GM12878 (cell line): ENCODE results near the gene KRTAP10-2. TPM values are rescaled to one million over a fixed set of nuclear protein-coding genes. Genes with fewer than 3 reads are reported as not detected.

Experiments
- ATAC-seq: fragments of 200-7000 bp; cut with Tn5 transposase; 3 replicates; pipeline ENCODE4 v1.9.1; 2020; ENCODE audit warnings: mild to moderate bottlenecking, moderate library complexity
- BruUV-seq: library from RNA; stranded (reverse); fragments of 400-500 nt; replicated peaks from 2 replicates; lab custom pipeline; 2021; lab: Mats Ljungman, UMichigan
- CTCF ChIA-PET: fragments of 300-600 bp; sonication (Branson Sonifier 250); formaldehyde crosslinking; extraction: SDS; loops from one replicate; lab custom pipeline; 2021; ENCODE audit warnings: inconsistent platforms; lab: Yijun Ruan, JAX
- POLR2A ChIA-PET: fragments of 350-600 bp; formaldehyde crosslinking; extraction: SDS; loops from one replicate; lab custom pipeline; 2021; ENCODE audit warnings: inconsistent platforms; lab: Charles Lee
- RAD21 ChIA-PET: fragments of 300-600 bp; sonication (Branson Sonifier 250); formaldehyde crosslinking; loops from one replicate; lab custom pipeline; 2023; ENCODE audit warnings: antibody characterized with exemption; ENCODE audit not compliant: unreplicated experiment; lab: Charles Lee
- SMC1A ChIA-PET: fragments of 300-600 bp; sonication (Branson Sonifier 250); formaldehyde crosslinking; loops from one replicate; lab custom pipeline; 2023; ENCODE audit not compliant: unreplicated experiment, uncharacterized antibody; lab: Charles Lee
- DNase-seq: peaks from one replicate; pipeline ENCODE4 v3.0.0-alpha.2; 2011; ENCODE audit warnings: low read depth, low spot score
- FAIRE-seq: peaks from 3 replicates; lab custom pipeline; 2011; peaks lifted over from hg19 to GRCh38; lab: Jason Lieb, UNC
- H2AFZ ChIP-seq: 2 replicates; pipeline ENCODE4 v1.6.0; 2011; ENCODE audit warnings: low read depth, low read length, control low read depth; ENCODE audit not compliant: control insufficient read depth
- H3K27ac ChIP-seq: 2 replicates; pipeline ENCODE4 v1.5.1; 2011; ENCODE audit warnings: control low read depth; ENCODE audit not compliant: control insufficient read depth, insufficient read depth
- H3K27me3 ChIP-seq, 2 experiments: replicated peaks in 1 of 2; 2 replicates each; pipeline versions ENCODE4 v1.6.0 to v1.6.1; 2011; ENCODE audit warnings: low read length in 1 of 2; ENCODE audit not compliant: control insufficient read depth in 2 of 2, insufficient read depth in 2 of 2
- H3K36me3 ChIP-seq, 2 experiments: 2 replicates each; pipeline ENCODE4 v1.5.1; 2011; ENCODE audit warnings: low read length in 1 of 2; ENCODE audit not compliant: control insufficient read depth in 2 of 2, insufficient read depth in 2 of 2
- H3K4me1 ChIP-seq: 2 replicates; pipeline ENCODE4 v1.6.1; 2011; ENCODE audit warnings: mild to moderate bottlenecking, low read length, moderate library complexity, mixed read lengths; ENCODE audit not compliant: control insufficient read depth, insufficient read depth
- H3K4me2 ChIP-seq: 2 replicates; pipeline ENCODE4 v1.6.0; 2011; ENCODE audit warnings: control low read depth; ENCODE audit not compliant: control insufficient read depth, insufficient read depth
- H3K4me3 ChIP-seq: fragments of 200-600 bp; sonication (generic); 2 replicates; pipeline ENCODE4 v1.5.1; 2016
- H3K79me2 ChIP-seq: 2 replicates; pipeline ENCODE4 v1.6.0; 2011; ENCODE audit warnings: low read length; ENCODE audit not compliant: control insufficient read depth, insufficient read depth
- H3K9ac ChIP-seq: 2 replicates; pipeline ENCODE4 v1.8.0; 2011; ENCODE audit warnings: low read length, control low read depth, mixed read lengths; ENCODE audit not compliant: control insufficient read depth, insufficient read depth
- H3K9me3 ChIP-seq: replicated peaks from 3 replicates; pipeline ENCODE4 v1.5.1; 2011; ENCODE audit warnings: mild to moderate bottlenecking, low read length; ENCODE audit not compliant: control insufficient read depth, insufficient read depth
- H4K20me1 ChIP-seq: 2 replicates; pipeline ENCODE4 v1.6.0; 2011; ENCODE audit not compliant: control insufficient read depth, insufficient read depth
- ATF7 ChIP-seq: fragments of 450-650 bp; IDR thresholded peaks from 2 replicates; pipeline ENCODE4 v1.6.1; 2016; ENCODE audit warnings: low read depth, mild to moderate bottlenecking
- IRF4 ChIP-seq: IDR thresholded peaks from 2 replicates; pipeline ENCODE4 v1.6.1; 2011; ENCODE audit warnings: low read depth, low read length
- MEF2B ChIP-seq: fragments of 450-650 bp; IDR thresholded peaks from 2 replicates; pipeline ENCODE4 v1.6.1; 2018; ENCODE audit warnings: mild to moderate bottlenecking, moderate library complexity; ENCODE audit not compliant: partially characterized antibody, poor library complexity, severe bottlenecking
- STAT3 ChIP-seq: IDR thresholded peaks from 2 replicates; pipeline ENCODE4 v1.6.1; 2011; ENCODE audit warnings: low read depth, low read length, improper control_type of control experiment
- WGBS: methylation state at CpG from one replicate; pipeline ENCODE4 v1.1.6; 2016; ENCODE audit warnings: low lambda C conversion rate; ENCODE audit not compliant: insufficient replicate concordance, insufficient coverage; ENCODE audit errors: missing lambda C conversion rate; 5-methylcytosine and 5-hydroxymethylcytosine counted together
- in situ Hi-C: fragments of 300-500 bp; cut with MboI; formaldehyde crosslinking; loops from 9 replicates; pipeline ENCODE4 v1.14.3; 2018; ENCODE audit warnings: mixed read lengths
- intact Hi-C: fragments of 100-400 bp; cut with micrococcal nuclease; formaldehyde crosslinking; loops from one replicate; pipeline ENCODE4 v1.14.2; 2022; ENCODE audit not compliant: unreplicated experiment
- polyA plus RNA-seq, 11 experiments: library from polyadenylated mRNA; depleted of rRNA in 4 of 11; unstranded in 6 of 11; stranded (reverse) in 5 of 11; fragments of >200 nt; fragmentation: Nextera tagmentation in 4 of 11; fragmentation: Illumina TruSeq in 1 of 11; extraction: Ambion mirVana in 4 of 11; extraction: Trizol in 1 of 11; gene quantifications; 1 replicate in 1 of 11; 2 replicates in 10 of 11; pipeline versions ENCODE4 v1.2.1 to v1.2.3, GENCODE V29; 2011 to 2016; ENCODE audit warnings: inconsistent platforms in 2 of 11, missing spikeins in 2 of 11, low read depth in 1 of 11
- total RNA-seq, 4 experiments: library from RNA; depleted of rRNA in 3 of 4; stranded (reverse); fragments of >200 nt in 3 of 4; fragmentation: Illumina TruSeq in 1 of 4; extraction: Trizol in 1 of 4; gene quantifications; 2 replicates each; pipeline versions ENCODE4 v1.2.1 to v1.2.3, GENCODE V29; 2013 to 2021
- TF ChIP-seq, protein P1 (sequence below): fragments of 450-650 bp; IDR thresholded peaks from 2 replicates; pipeline ENCODE4 v1.6.1; 2018; ENCODE audit warnings: mild to moderate bottlenecking, low read depth, moderate library complexity; ENCODE audit not compliant: partially characterized antibody
- TF ChIP-seq, protein P2 (sequence below): fragments of 450-650 bp; IDR thresholded peaks from 2 replicates; pipeline ENCODE4 v1.6.1; 2017; ENCODE audit warnings: mild to moderate bottlenecking, moderate library complexity

Gene KRTAP10-2
- total and polyA plus RNA-seq, 10 of the 15 experiments (the other 5 are each of a cell fraction or from before 2014, with no cell fraction given) = not detected

DNA sequence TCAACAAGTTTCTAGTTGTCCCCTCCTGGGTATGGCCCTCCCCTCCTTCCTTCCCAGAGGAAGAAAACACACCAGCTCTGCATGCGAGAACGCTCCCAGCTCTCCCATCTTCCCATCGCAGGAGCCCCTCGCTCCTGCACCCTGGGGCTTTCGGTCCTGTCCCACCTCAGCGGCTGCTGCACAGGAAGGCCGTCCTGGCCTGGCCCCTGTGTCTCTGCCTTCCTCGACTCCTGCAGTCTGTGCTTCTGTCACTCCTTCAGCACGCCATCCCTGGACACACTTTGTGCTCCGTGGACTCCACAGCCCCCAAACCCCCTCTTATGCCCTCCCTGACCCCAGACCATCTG, 34.5 kb downstream of the KRTAP10-2 start:
- Histone ChIP-seq H3K36me3 (no peaks in the 10 kb centered on the region), H3K4me1 (no peaks in the 10 kb centered on the region), H2AFZ (no peak overlapping the region), H3K4me3 (no peak overlapping the region), H3K9me3 (no peaks in the 10 kb centered on the region; the same call in 2 of the 3 replicates), H4K20me1 (no peaks in the 10 kb centered on the region), H3K4me2 (no peak overlapping the region), H3K79me2 (no peaks in the 10 kb centered on the region), H3K27ac (no peak overlapping the region), H3K27me3 (no peaks in the 10 kb centered on the region), H3K9ac (no peak overlapping the region)
- FAIRE-seq (no peak), DNase-seq (no peak), ATAC-seq (no peak)
- SMC1A ChIA-PET = no interaction called here
- BruUV-seq = no TSS peak
- RAD21 ChIA-PET = no interaction called here
- POLR2A ChIA-PET = no interaction called here
- intact Hi-C loops (no loop called here), in situ Hi-C loops (no loop called here)
- CTCF ChIA-PET = no interaction called here
- 58% methylated on average over 10 of the region's 10 CpGs for WGBS
- TF ChIP-seq, protein P1, sequence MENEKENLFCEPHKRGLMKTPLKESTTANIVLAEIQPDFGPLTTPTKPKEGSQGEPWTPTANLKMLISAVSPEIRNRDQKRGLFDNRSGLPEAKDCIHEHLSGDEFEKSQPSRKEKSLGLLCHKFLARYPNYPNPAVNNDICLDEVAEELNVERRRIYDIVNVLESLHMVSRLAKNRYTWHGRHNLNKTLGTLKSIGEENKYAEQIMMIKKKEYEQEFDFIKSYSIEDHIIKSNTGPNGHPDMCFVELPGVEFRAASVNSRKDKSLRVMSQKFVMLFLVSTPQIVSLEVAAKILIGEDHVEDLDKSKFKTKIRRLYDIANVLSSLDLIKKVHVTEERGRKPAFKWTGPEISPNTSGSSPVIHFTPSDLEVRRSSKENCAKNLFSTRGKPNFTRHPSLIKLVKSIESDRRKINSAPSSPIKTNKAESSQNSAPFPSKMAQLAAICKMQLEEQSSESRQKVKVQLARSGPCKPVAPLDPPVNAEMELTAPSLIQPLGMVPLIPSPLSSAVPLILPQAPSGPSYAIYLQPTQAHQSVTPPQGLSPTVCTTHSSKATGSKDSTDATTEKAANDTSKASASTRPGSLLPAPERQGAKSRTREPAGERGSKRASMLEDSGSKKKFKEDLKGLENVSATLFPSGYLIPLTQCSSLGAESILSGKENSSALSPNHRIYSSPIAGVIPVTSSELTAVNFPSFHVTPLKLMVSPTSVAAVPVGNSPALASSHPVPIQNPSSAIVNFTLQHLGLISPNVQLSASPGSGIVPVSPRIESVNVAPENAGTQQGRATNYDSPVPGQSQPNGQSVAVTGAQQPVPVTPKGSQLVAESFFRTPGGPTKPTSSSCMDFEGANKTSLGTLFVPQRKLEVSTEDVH = no peak
- TF ChIP-seq MEF2B (no peak), IRF4 (no peak), STAT3 (no peak), ATF7 (no peak)
- TF ChIP-seq, protein P2, sequence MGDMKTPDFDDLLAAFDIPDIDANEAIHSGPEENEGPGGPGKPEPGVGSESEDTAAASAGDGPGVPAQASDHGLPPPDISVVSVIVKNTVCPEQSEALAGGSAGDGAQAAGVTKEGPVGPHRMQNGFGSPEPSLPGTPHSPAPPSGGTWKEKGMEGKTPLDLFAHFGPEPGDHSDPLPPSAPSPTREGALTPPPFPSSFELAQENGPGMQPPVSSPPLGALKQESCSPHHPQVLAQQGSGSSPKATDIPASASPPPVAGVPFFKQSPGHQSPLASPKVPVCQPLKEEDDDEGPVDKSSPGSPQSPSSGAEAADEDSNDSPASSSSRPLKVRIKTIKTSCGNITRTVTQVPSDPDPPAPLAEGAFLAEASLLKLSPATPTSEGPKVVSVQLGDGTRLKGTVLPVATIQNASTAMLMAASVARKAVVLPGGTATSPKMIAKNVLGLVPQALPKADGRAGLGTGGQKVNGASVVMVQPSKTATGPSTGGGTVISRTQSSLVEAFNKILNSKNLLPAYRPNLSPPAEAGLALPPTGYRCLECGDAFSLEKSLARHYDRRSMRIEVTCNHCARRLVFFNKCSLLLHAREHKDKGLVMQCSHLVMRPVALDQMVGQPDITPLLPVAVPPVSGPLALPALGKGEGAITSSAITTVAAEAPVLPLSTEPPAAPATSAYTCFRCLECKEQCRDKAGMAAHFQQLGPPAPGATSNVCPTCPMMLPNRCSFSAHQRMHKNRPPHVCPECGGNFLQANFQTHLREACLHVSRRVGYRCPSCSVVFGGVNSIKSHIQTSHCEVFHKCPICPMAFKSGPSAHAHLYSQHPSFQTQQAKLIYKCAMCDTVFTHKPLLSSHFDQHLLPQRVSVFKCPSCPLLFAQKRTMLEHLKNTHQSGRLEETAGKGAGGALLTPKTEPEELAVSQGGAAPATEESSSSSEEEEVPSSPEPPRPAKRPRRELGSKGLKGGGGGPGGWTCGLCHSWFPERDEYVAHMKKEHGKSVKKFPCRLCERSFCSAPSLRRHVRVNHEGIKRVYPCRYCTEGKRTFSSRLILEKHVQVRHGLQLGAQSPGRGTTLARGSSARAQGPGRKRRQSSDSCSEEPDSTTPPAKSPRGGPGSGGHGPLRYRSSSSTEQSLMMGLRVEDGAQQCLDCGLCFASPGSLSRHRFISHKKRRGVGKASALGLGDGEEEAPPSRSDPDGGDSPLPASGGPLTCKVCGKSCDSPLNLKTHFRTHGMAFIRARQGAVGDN = no peak
